Heart left ventricle (tissue), 16 donors: ENCODE results near the gene HELZ. TPM values are rescaled to one million over a fixed set of nuclear protein-coding genes. Genes with fewer than 3 reads are reported as not detected.
A peak's percentile ranks its signal among the peaks of the same experiment; 100 is the strongest.

Source experiments
- ATAC-seq, 4 donors: fragments of 200-7000 bp; cut with Tn5 transposase; one replicate each; pipeline ENCODE4 v1.9.1; 2020 to 2022; ENCODE audit warnings: moderate library complexity in 4 of 4, mild to moderate bottlenecking in 3 of 4, moderate number of reproducible peaks in 1 of 4
- DNase-seq, 5 donors: peaks; one replicate each; pipeline ENCODE4 v3.0.0-alpha.2; 2020
- H3K27ac ChIP-seq, 12 donors: fragments of 200-600 bp; sonication (generic) in 4 of 12; one replicate each; pipeline versions ENCODE4 v1.5.0 to v1.8.0; 2016 to 2022; ENCODE audit warnings: mild to moderate bottlenecking in 2 of 12
- H3K27me3 ChIP-seq, 9 donors: fragments of 200-600 bp; sonication (generic) in 2 of 9; one replicate each; pipeline versions ENCODE4 v1.5.1 to v1.8.0; 2016 to 2022; ENCODE audit warnings: mild to moderate bottlenecking in 3 of 9
- H3K36me3 ChIP-seq, 9 donors: fragments of 200-600 bp; sonication (generic) in 2 of 9; one replicate each; pipeline versions ENCODE4 v1.5.0 to v1.8.0; 2018 to 2022; ENCODE audit warnings: mild to moderate bottlenecking in 2 of 9
- H3K4me1 ChIP-seq, 12 donors: fragments of 200-600 bp; sonication (generic) in 4 of 12; one replicate each; pipeline versions ENCODE4 v1.5.0 to v1.8.0; 2016 to 2022; ENCODE audit warnings: mild to moderate bottlenecking in 3 of 12
- H3K4me3 ChIP-seq, 12 donors: fragments of 200-600 bp; sonication (generic) in 4 of 12; one replicate each; pipeline versions ENCODE4 v1.5.0 to v1.8.0; 2017 to 2022; ENCODE audit warnings: mild to moderate bottlenecking in 9 of 12, moderate library complexity in 4 of 12
- H3K9me3 ChIP-seq, 12 donors: fragments of 200-600 bp; sonication (generic) in 4 of 12; one replicate each; pipeline versions ENCODE4 v1.5.0 to v1.8.0; 2016 to 2022; ENCODE audit warnings: mild to moderate bottlenecking in 1 of 12
- CTCF ChIP-seq, 12 donors: fragments of 200-600 bp; sonication (generic) in 4 of 12; IDR thresholded peaks; one replicate each; pipeline versions ENCODE4 v1.5.0 to v1.8.0; 2018 to 2022; ENCODE audit warnings: antibody characterized with exemption in 12 of 12, mild to moderate bottlenecking in 5 of 12
- POLR2A ChIP-seq, 2 donors: fragments of 450-650 bp; IDR thresholded peaks; one replicate each; pipeline ENCODE4 v1.6.1; 2017; ENCODE audit warnings: antibody characterized with exemption in 2 of 2, mild to moderate bottlenecking in 2 of 2, moderate library complexity in 2 of 2
- WGBS, 4 donors: extraction: QIAGEN DNeasy Blood & Tissue Kit in 2 of 4; methylation state at CpG; one replicate each; pipeline versions ENCODE4 v1.1.5 to v1.1.7; 2013 to 2018; 5-methylcytosine and 5-hydroxymethylcytosine counted together
- intact Hi-C, 10 donors: fragments of 100-400 bp; cut with DNase I; formaldehyde crosslinking; loops; one replicate each; pipeline versions ENCODE4 v1.11.1 to v1.14.2; 2022
- polyA plus RNA-seq, 2 donors: library from polyadenylated mRNA; stranded (reverse); fragments of 200-250 nt; gene quantifications; one replicate each; pipeline ENCODE4 v1.2.3, GENCODE V29; 2013
- total RNA-seq, 9 donors: library from RNA; depleted of rRNA in 2 of 9; stranded (reverse); fragments of >200 nt in 2 of 9; fragmentation: NEBNext Ultra II Directional in 3 of 9; extraction: Animal tissue kit (Norgen Biotek cat#: 25700) in 3 of 9; gene quantifications; one replicate each; pipeline versions ENCODE4 v1.1.0 to v1.2.4, GENCODE V29; 2016 to 2023
- donor health status: ischemic (EF 13 %, LVEDD 7.1; RV severe dilation, severe dysfunction).
- donor health status: healthy with polysubstance abuse.
- donor health status: DM: no; HTN: yes; CAD: no.
- donor health status: DM: no; HTN: no; CAD: no.
- donor health status: ischemic (EF 25% LVEDD 6.9; RV normal size, moderate dysfunction).
- donor health status: ischemic (EF 25% LVEDD 5.7; RV mildly dilated, moderate dysfunction).
- donor health status: healthy.
- donor health status: DM: yes; HTN: yes; CAD: no.
- donor health status: ischemic (EF 35%, LVEDD 5.7; RV mildly dilated, moderate dysfunction).
- donor health status: nonischemic (EF 11% LVEDD 7.7; RV severe dilation, severe dysfunction).
- donor health status: DM: yes; HTN: yes; CAD: no.
- donor health status: PGD.
- donor health status: ischemic (EF 29% LVEDD 5.4; RV normal size, mild dysfunction).
- donor health status: nonischemic (EF 23%, LVEDD 6.1; RV moderate dilation, normal function).

The HELZ gene
- total and polyA plus RNA-seq, 11 donors = 5.1 to 48.4 (median 30.3) TPM

GRCh38 chr17:67221062-67221998, 23.7 kb downstream of the HELZ start:
- no peak for TF ChIP-seq POLR2A (IDR thresholded peaks at IDR 0.05)
- TF ChIP-seq CTCF (IDR thresholded peaks at IDR 0.05) = peak; percentile 10 to 78 (median 53)
- 80 to 89% (median 87%) methylated on average over 5 of the region's 5 CpGs for WGBS, 4 donors
- Histone ChIP-seq H3K36me3 (peaks cover 0 to 50% (median 16%) of the 10 kb centered on the region in 9 donors), H3K27me3 (no peaks in the 10 kb centered on the region), H3K27ac (no peak overlapping the region), H3K9me3 (no peaks in the 10 kb centered on the region), H3K4me3 (no peak overlapping the region), H3K4me1 (peaks cover 0 to 43% (median 14%) of the 10 kb centered on the region in 12 donors)
- intact Hi-C loops = loop anchor here in 8 of 10 donors (1.0 to 10.0 kb wide), 4 partner anchors 63 to 72 kb away; no protein-coding TSS in a partner anchor
- peak in 3 of 4 donors; percentile 51 to 77 (median 59) for ATAC-seq
- peak in 2 of 5 donors; percentile 30 to 42 for DNase-seq

- WGBS, 4 donors = 86 to 95% (median 91%) methylated on average over 4 of the region's 4 CpGs
- H3K27ac ChIP-seq = no peak overlapping the region
- DNase-seq (no peak), ATAC-seq (no peak)
- peaks cover 0 to 63% (median 36%) of the 10 kb centered on the region in 9 donors for H3K36me3 ChIP-seq
- intact Hi-C loops = loop anchor here in 1 of 10 donors (10.0 kb wide), 1 partner anchor 76 kb away; no protein-coding TSS in a partner anchor
- H3K9me3 ChIP-seq = no peaks in the 10 kb centered on the region
- no peak overlapping the region for H3K4me3 ChIP-seq
- TF ChIP-seq POLR2A (IDR thresholded peaks at IDR 0.05) (no peak), CTCF (IDR thresholded peaks at IDR 0.05) (no peak)
- H3K4me1 ChIP-seq = peaks cover 0 to 47% (median 15%) of the 10 kb centered on the region in 12 donors
- no peaks in the 10 kb centered on the region for H3K27me3 ChIP-seq
These were observed 26.5 kb downstream of the HELZ start for GRCh38 chr17:67218385-67218950.

GRCh38 chr17:67217446-67217845, 27.6 kb downstream of the HELZ start:
- Histone ChIP-seq H3K36me3 (peaks cover 0 to 60% (median 42%) of the 10 kb centered on the region in 9 donors), H3K4me3 (no peak overlapping the region), H3K27me3 (no peaks in the 10 kb centered on the region), H3K4me1 (peaks cover 0 to 54% (median 17%) of the 10 kb centered on the region in 12 donors), H3K27ac (no peak overlapping the region), H3K9me3 (no peaks in the 10 kb centered on the region)
- WGBS, 4 donors = 93 to 98% (median 96%) methylated on average over 4 of the region's 4 CpGs
- ATAC-seq (no peak), DNase-seq (no peak)
- intact Hi-C loops = loop anchor here in 1 of 10 donors (10.0 kb wide), 1 partner anchor 77 kb away; no protein-coding TSS in a partner anchor
- TF ChIP-seq POLR2A (IDR thresholded peaks at IDR 0.05) (no peak), CTCF (IDR thresholded peaks at IDR 0.05) (no peak)
